C4-2B (cell line): ENCODE results near the gene WBP11.

Source experiments
- CTCF ChIP-seq: fragments of 450-650 bp; conservative IDR thresholded peaks from 2 replicates; pipeline ENCODE4 v1.5.1; 2017; ENCODE audit warnings: mild to moderate bottlenecking
- ZFX ChIP-seq: fragments of 450-650 bp; IDR thresholded peaks from 2 replicates; pipeline ENCODE4 v1.6.1; 2017

GRCh38 chr12:14842315-14842714, 39.0 kb upstream of the WBP11 start:
- TF ChIP-seq ZFX (no peak), CTCF (no peak)
